ENCODE data around the gene PRPS1. TPM values are rescaled to one million over a fixed set of nuclear protein-coding genes. Genes with fewer than 3 reads are reported as not detected.

PRPS1 gene
- polyA plus RNA-seq, 1 donor (not counting 4 experiments of a cell fraction or from before 2014, with no cell fraction given): 48.4 TPM

DNA sequence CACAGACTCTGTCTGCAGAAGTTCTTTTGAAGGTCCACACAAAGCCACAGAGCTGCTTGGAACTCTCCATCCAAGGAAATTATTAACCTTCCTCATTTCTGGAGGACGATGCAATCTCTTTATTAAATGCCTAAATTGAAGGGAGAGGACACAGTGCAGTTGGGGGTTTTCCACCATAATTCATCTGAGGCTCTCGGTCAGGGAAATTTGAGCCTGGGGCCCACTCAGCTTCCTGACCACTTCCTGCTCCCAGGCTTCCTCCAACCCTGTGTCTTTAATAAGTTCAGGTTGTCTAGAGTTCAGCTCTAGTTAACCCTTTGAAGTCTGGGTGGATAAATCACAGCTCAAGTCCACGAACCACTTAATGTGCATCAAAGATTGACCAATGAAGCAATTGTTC, 58.5 kb downstream of the PRPS1 start:
- peaks cover 30% of the 10 kb centered on the region for H3K4me1 ChIP-seq (ENCODE audit: control insufficient read depth, extremely low read depth, insufficient read depth, low read length)
- no peak for TF ChIP-seq EZH2 (IDR thresholded peaks at IDR 0.05; ENCODE audit: low read length)
- TF ChIP-seq, protein P1, sequence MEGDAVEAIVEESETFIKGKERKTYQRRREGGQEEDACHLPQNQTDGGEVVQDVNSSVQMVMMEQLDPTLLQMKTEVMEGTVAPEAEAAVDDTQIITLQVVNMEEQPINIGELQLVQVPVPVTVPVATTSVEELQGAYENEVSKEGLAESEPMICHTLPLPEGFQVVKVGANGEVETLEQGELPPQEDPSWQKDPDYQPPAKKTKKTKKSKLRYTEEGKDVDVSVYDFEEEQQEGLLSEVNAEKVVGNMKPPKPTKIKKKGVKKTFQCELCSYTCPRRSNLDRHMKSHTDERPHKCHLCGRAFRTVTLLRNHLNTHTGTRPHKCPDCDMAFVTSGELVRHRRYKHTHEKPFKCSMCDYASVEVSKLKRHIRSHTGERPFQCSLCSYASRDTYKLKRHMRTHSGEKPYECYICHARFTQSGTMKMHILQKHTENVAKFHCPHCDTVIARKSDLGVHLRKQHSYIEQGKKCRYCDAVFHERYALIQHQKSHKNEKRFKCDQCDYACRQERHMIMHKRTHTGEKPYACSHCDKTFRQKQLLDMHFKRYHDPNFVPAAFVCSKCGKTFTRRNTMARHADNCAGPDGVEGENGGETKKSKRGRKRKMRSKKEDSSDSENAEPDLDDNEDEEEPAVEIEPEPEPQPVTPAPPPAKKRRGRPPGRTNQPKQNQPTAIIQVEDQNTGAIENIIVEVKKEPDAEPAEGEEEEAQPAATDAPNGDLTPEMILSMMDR (optimal IDR thresholded peaks at IDR 0.05 in 1 of 3, IDR thresholded peaks at IDR 0.05 in 1 of 3, conservative IDR thresholded peaks at IDR 0.05 in 1 of 3; ENCODE audit: extremely low read depth in 1 of 3, insufficient read depth in 2 of 3, low read length in 3 of 3): no peak
- no peak overlapping the region for H3K9ac ChIP-seq (ENCODE audit: control insufficient read depth, extremely low read depth, insufficient read depth, low read length)
- DNase-seq (ENCODE audit: low read depth, low spot score) (no peak), FAIRE-seq (no peak)
- no peaks in the 10 kb centered on the region for H3K36me3 ChIP-seq (ENCODE audit: control insufficient read depth in 2 of 2, extremely low read depth in 1 of 2, insufficient read depth in 2 of 2, low read length in 2 of 2)
- dilution Hi-C loops (cut with MboI; ENCODE audit: extremely low pct_ligation_motif_present, low sequenced_read_pairs): no loop called here
- peaks cover 2% of the 10 kb centered on the region for H3K9me1 ChIP-seq (ENCODE audit: control insufficient read depth, extremely low read depth, insufficient read depth, low read length)
- H3K9me3 ChIP-seq (ENCODE audit: control insufficient read depth, low read depth, low read length): no peaks in the 10 kb centered on the region
- H3K4me2 ChIP-seq (ENCODE audit: control insufficient read depth, extremely low read depth, insufficient read depth, low read depth, low read length): no peak overlapping the region
- H3K4me3 ChIP-seq (ENCODE audit: control insufficient read depth in 2 of 3, extremely low read depth in 1 of 3, insufficient read depth in 2 of 3, low read depth in 1 of 3, low read length in 3 of 3): no peak overlapping the region
- H2AFZ ChIP-seq (ENCODE audit: control insufficient read depth, low read length): no peak overlapping the region
- no peaks in the 10 kb centered on the region for H4K20me1 ChIP-seq (ENCODE audit: control insufficient read depth, extremely low read depth, insufficient read depth, low read length)
- H3K79me2 ChIP-seq (ENCODE audit: control insufficient read depth, insufficient read depth, low read length): no peaks in the 10 kb centered on the region
- H3K27me3 ChIP-seq (ENCODE audit: control insufficient read depth, extremely low read depth, insufficient read depth, low read length): no peaks in the 10 kb centered on the region
- H3K27ac ChIP-seq (ENCODE audit: control insufficient read depth, insufficient read depth, low read length): no peak overlapping the region

DNA sequence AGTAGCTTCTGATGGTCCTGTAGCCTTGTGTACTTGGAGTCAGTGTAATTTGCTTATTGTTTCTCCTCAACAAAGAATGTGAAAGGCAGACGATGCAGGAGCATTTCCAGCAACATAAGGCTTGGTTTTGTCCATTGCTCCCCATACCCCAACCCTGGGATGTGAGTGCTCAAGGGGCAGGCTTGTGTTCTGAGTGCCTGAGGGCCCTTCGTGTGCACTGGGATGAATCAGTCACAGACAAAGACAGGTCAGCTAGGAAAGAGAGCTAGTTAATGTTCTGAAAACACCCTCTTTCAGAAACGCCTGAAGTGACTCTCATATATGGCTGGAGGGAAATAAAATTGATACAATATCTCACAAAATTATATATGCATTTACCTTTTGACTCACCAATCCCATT, 59.1 kb downstream of the PRPS1 start:
- TF ChIP-seq, protein P1 (optimal IDR thresholded peaks at IDR 0.05 in 1 of 3, IDR thresholded peaks at IDR 0.05 in 1 of 3, conservative IDR thresholded peaks at IDR 0.05 in 1 of 3; ENCODE audit: extremely low read depth in 1 of 3, insufficient read depth in 2 of 3, low read length in 3 of 3): no peak
- no peak for TF ChIP-seq EZH2 (IDR thresholded peaks at IDR 0.05; ENCODE audit: low read length)
- H3K4me1 ChIP-seq (ENCODE audit: control insufficient read depth, extremely low read depth, insufficient read depth, low read length): peaks cover 30% of the 10 kb centered on the region
- dilution Hi-C loops (cut with MboI; ENCODE audit: extremely low pct_ligation_motif_present, low sequenced_read_pairs): no loop called here
- peaks cover 2% of the 10 kb centered on the region for H3K9me1 ChIP-seq (ENCODE audit: control insufficient read depth, extremely low read depth, insufficient read depth, low read length)
- H3K36me3 ChIP-seq (ENCODE audit: control insufficient read depth in 2 of 2, extremely low read depth in 1 of 2, insufficient read depth in 2 of 2, low read length in 2 of 2): no peaks in the 10 kb centered on the region
- DNase-seq (ENCODE audit: low read depth, low spot score) (no peak), FAIRE-seq (no peak)
- no peaks in the 10 kb centered on the region for H3K79me2 ChIP-seq (ENCODE audit: control insufficient read depth, insufficient read depth, low read length)
- no peaks in the 10 kb centered on the region for H4K20me1 ChIP-seq (ENCODE audit: control insufficient read depth, extremely low read depth, insufficient read depth, low read length)
- no peak overlapping the region for H3K9ac ChIP-seq (ENCODE audit: control insufficient read depth, extremely low read depth, insufficient read depth, low read length)
- H3K4me3 ChIP-seq (ENCODE audit: control insufficient read depth in 2 of 3, extremely low read depth in 1 of 3, insufficient read depth in 2 of 3, low read depth in 1 of 3, low read length in 3 of 3): no peak overlapping the region
- H3K27me3 ChIP-seq (ENCODE audit: control insufficient read depth, extremely low read depth, insufficient read depth, low read length): no peaks in the 10 kb centered on the region
- H3K27ac ChIP-seq (ENCODE audit: control insufficient read depth, insufficient read depth, low read length): no peak overlapping the region
- H3K9me3 ChIP-seq (ENCODE audit: control insufficient read depth, low read depth, low read length): no peaks in the 10 kb centered on the region
- no peak overlapping the region for H3K4me2 ChIP-seq (ENCODE audit: control insufficient read depth, extremely low read depth, insufficient read depth, low read depth, low read length)
- H2AFZ ChIP-seq (ENCODE audit: control insufficient read depth, low read length): no peak overlapping the region
